Measurements from ENCODE around the gene CTDP1. TPM values are rescaled to one million over a fixed set of nuclear protein-coding genes. Genes with fewer than 3 reads are reported as not detected.

Gene CTDP1
- total and polyA plus RNA-seq, 4 donors, result 2.7 to 13.9 (median 10.5) TPM

GRCh38 chr18:79640875-79641274 is 38.7 kb upstream of the CTDP1 start:
- WGBS, result 79% methylated on average over 10 of the region's 10 CpGs
- Histone ChIP-seq H3K9ac (ENCODE audit: low read depth in 1 of 2, low read length in 2 of 2) (no peak overlapping the region), H3K4me1 (ENCODE audit: control insufficient read depth in 4 of 4, insufficient read depth in 4 of 4, low read length in 3 of 4) (peaks cover 0 to 5% (median 0%) of the 10 kb centered on the region in 4 donors), H3K27ac (ENCODE audit: low read depth in 1 of 2, low read length in 2 of 2) (no peak overlapping the region), H3K27me3 (ENCODE audit: control insufficient read depth in 4 of 4, insufficient read depth in 4 of 4, low read length in 3 of 4) (peaks cover 0 to 9% (median 1%) of the 10 kb centered on the region in 4 donors), H3K36me3 (ENCODE audit: control insufficient read depth in 4 of 4, insufficient read depth in 3 of 4, low read depth in 1 of 4, low read length in 3 of 4) (no peaks in the 10 kb centered on the region), H3K4me3 (ENCODE audit: low read depth in 1 of 3, low read length in 3 of 3) (no peak overlapping the region), H3K9me3 (ENCODE audit: control insufficient read depth in 4 of 4, low read length in 3 of 4) (peaks cover 0 to 3% (median 0%) of the 10 kb centered on the region in 4 donors)
- DNase-seq (ENCODE audit: low spot score), result no peak
- TF ChIP-seq NR2F2 (IDR thresholded peaks at IDR 0.05), result no peak
- TF ChIP-seq FOXA2 (IDR thresholded peaks at IDR 0.05), result no peak
- TF ChIP-seq GABPA (IDR thresholded peaks at IDR 0.05 in 1 of 2, conservative IDR thresholded peaks at IDR 0.05 in 1 of 2), result no peak
- TF ChIP-seq CTCF (IDR thresholded peaks at IDR 0.05; ENCODE audit: low read depth, low read length, missing input control), result no peak
- no peak for TF ChIP-seq ATF3 (IDR thresholded peaks at IDR 0.05)
- TF ChIP-seq YY1 (IDR thresholded peaks at IDR 0.05), result no peak
- TF ChIP-seq FOXA1 (IDR thresholded peaks at IDR 0.05), result no peak
- no peak for TF ChIP-seq SP1 (IDR thresholded peaks at IDR 0.05)
- TF ChIP-seq ZBTB33 (IDR thresholded peaks at IDR 0.05), result no peak
- no peak for TF ChIP-seq RXRA (IDR thresholded peaks at IDR 0.05)
- TF ChIP-seq REST (IDR thresholded peaks at IDR 0.05), result no peak
- no peak for TF ChIP-seq RAD21 (IDR thresholded peaks at IDR 0.05)

GRCh38 chr18:79641722-79642497 is 37.7 kb upstream of the CTDP1 start:
- Histone ChIP-seq H3K9ac (ENCODE audit: low read depth in 1 of 2, low read length in 2 of 2) (no peak overlapping the region), H3K27me3 (ENCODE audit: control insufficient read depth in 4 of 4, insufficient read depth in 4 of 4, low read length in 3 of 4) (peaks cover 0 to 9% (median 1%) of the 10 kb centered on the region in 4 donors), H3K36me3 (ENCODE audit: control insufficient read depth in 4 of 4, insufficient read depth in 3 of 4, low read depth in 1 of 4, low read length in 3 of 4) (no peaks in the 10 kb centered on the region), H3K9me3 (ENCODE audit: control insufficient read depth in 4 of 4, low read length in 3 of 4) (peaks cover 0 to 3% (median 0%) of the 10 kb centered on the region in 4 donors), H3K4me1 (ENCODE audit: control insufficient read depth in 4 of 4, insufficient read depth in 4 of 4, low read length in 3 of 4) (peaks cover 0 to 5% (median 0%) of the 10 kb centered on the region in 4 donors), H3K27ac (ENCODE audit: low read depth in 1 of 2, low read length in 2 of 2) (no peak overlapping the region), H3K4me3 (ENCODE audit: low read depth in 1 of 3, low read length in 3 of 3) (no peak overlapping the region)
- TF ChIP-seq ATF3 (IDR thresholded peaks at IDR 0.05), result no peak
- no peak for TF ChIP-seq HNF4G (IDR thresholded peaks at IDR 0.05)
- DNase-seq (ENCODE audit: low spot score), result no peak
- 80% methylated on average over 33 of the region's 33 CpGs for WGBS

Measured in liver (tissue), 9 donors.